ENCODE measurements around the gene RAB17. TPM values are rescaled to one million over a fixed set of nuclear protein-coding genes. Genes with fewer than 3 reads are reported as not detected.

RAB17 gene
- total RNA-seq, 5 donors from 2014 or later (not counting 1 experiment from before 2014, with no cell fraction given), result 0.32 to 0.73 (median 0.62) TPM; not detected in 2

DNA sequence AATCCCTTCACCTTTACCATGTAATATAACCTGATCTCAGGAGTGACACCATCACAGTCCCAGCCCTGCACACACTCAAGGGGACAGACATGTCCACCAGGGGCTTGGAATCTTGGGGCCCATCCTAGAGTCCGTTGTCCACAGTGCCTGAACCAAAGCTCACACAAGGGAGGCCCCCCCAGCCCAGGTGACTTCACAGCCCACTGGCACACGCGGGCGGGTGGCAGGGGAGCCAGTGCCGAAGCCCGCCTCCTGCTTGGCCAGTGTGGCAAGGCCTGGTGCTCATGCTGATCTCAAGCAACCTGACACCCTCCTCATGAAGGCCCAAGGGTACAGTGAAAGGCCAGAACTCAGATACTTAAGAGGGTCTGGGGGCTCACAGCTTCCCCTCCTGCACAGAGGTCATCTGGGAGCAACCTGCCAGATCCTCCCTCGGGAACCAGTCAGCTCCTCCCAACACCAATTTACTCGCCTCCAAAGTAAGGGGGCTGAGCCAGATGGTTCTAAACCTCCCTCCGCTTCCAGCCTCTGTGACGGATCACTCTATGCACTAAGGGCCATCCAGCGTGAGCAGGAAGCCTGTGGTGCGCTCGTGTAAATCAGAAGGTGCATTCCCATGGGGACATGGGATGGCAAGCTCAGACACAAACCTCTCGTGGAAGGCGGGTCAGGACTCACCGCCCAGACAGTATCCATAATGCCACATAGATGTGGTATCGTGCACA, 3.2 kb upstream of the RAB17 start:
- Mint-ChIP-seq H3K27ac (no peak overlapping the region), H3K4me3 (no peak overlapping the region), H3K4me1 (peaks cover 8 to 22% (median 13%) of the 10 kb centered on the region in 3 donors), H3K9me3 (no peaks in the 10 kb centered on the region), H3K36me3 (no peaks in the 10 kb centered on the region), H3K27me3 (no peaks in the 10 kb centered on the region)
- H3K4me1 ChIP-seq (ENCODE audit: control insufficient read depth in 1 of 2, extremely low read depth in 1 of 2, insufficient read depth in 2 of 2, low read length in 2 of 2), result peaks cover 6 to 10% of the 10 kb centered on the region in 2 experiments
- 86% methylated on average over 12 of the region's 17 CpGs for WGBS (ENCODE audit: insufficient coverage)
- ATAC-seq (replicated peaks in 1 of 4), result no peak
- no peak for DNase-seq
- no peaks in the 10 kb centered on the region for H3K36me3 ChIP-seq (ENCODE audit: control insufficient read depth in 2 of 2, extremely low read depth in 1 of 2, insufficient read depth in 1 of 2, low read length in 1 of 2)
- H3K4me3 ChIP-seq (ENCODE audit: control insufficient read depth in 1 of 2, extremely low read depth in 1 of 2, low read length in 1 of 2), result no peak overlapping the region
- H3K27ac ChIP-seq (ENCODE audit: low read length), result no peak overlapping the region
- ChIA-PET POLR2A (no interaction called here), CTCF (no interaction called here)
- no peaks in the 10 kb centered on the region for H3K9me3 ChIP-seq
- peaks cover 0 to 3% of the 10 kb centered on the region in 2 experiments for H3K27me3 ChIP-seq (replicated peaks in 1 of 2; ENCODE audit: control insufficient read depth in 2 of 2, extremely low read depth in 1 of 2, insufficient read depth in 2 of 2, low read length in 1 of 2)

DNA sequence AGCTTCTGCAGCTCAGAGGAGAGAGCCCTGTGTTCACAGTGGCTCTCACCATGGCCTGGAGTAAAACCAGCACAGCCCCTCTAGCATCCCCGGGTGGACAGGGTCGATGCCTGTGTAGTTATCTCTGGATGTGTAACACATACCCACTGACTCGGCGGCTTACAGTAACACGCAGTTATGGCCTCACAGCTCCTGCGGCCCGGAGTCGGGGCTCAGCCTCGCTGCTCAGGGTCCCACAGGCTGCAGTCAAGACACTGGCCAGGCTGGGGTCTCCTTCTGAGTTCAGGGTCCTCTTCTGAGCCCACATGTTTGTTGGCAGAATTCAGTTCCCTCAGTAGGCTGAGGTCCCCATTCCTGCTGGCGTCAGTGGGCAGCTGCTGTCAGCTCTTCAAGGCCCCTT, 2.5 kb upstream of the RAB17 start:
- Mint-ChIP-seq H3K9me3 (no peaks in the 10 kb centered on the region), H3K4me1 (peaks cover 8 to 15% (median 13%) of the 10 kb centered on the region in 3 donors), H3K27ac (no peak overlapping the region), H3K36me3 (no peaks in the 10 kb centered on the region), H3K27me3 (no peaks in the 10 kb centered on the region), H3K4me3 (no peak overlapping the region)
- H3K27me3 ChIP-seq (replicated peaks in 1 of 2; ENCODE audit: control insufficient read depth in 2 of 2, extremely low read depth in 1 of 2, insufficient read depth in 2 of 2, low read length in 1 of 2), result peaks cover 0 to 3% of the 10 kb centered on the region in 2 experiments
- 93% methylated on average over 10 of the region's 10 CpGs for WGBS (ENCODE audit: insufficient coverage)
- no peak overlapping the region for H3K27ac ChIP-seq (ENCODE audit: low read length)
- H3K36me3 ChIP-seq (ENCODE audit: control insufficient read depth in 2 of 2, extremely low read depth in 1 of 2, insufficient read depth in 1 of 2, low read length in 1 of 2), result peaks cover 0 to 2% of the 10 kb centered on the region in 2 donors
- H3K4me1 ChIP-seq (ENCODE audit: control insufficient read depth in 1 of 2, extremely low read depth in 1 of 2, insufficient read depth in 2 of 2, low read length in 2 of 2), result peaks cover 6 to 10% of the 10 kb centered on the region in 2 experiments
- H3K4me3 ChIP-seq (ENCODE audit: control insufficient read depth in 1 of 2, extremely low read depth in 1 of 2, low read length in 1 of 2), result no peak overlapping the region
- ATAC-seq (replicated peaks in 1 of 4) (no peak), DNase-seq (no peak)
- H3K9me3 ChIP-seq, result no peaks in the 10 kb centered on the region
- CTCF ChIA-PET, result no interaction called here
- POLR2A ChIA-PET, result no interaction called here

DNA sequence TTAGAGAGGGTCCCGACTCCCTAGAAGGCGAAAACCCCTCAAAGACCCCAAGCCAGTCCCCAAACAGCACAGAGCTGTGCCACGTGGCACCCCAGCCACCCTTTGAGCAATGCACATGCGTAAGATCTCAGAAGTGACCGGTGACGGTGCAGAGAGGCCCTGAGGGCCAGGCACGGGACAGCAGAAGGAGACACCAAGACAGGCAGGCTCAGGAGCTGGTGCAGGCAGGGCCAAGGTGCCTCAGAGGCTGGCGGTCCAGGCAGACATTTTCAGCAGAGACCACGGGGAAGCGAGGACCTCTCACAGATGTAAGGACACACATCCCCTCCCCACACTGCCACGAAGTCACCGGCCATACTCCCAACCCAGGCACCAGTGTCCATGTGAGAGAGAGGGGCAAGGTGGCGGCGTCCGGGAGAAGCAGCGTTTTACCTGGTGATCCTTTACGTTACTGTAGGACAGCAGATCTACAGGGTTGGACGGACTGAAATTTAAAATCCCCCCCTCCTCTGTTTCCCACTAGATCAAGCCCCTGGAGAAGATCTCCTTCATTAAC, 2.0 kb upstream of the RAB17 start:
- Histone ChIP-seq H3K4me1 (ENCODE audit: control insufficient read depth in 1 of 2, extremely low read depth in 1 of 2, insufficient read depth in 2 of 2, low read length in 2 of 2) (peaks cover 6 to 10% of the 10 kb centered on the region in 2 experiments), H3K9me3 (no peaks in the 10 kb centered on the region), H3K27me3 (replicated peaks in 1 of 2; ENCODE audit: control insufficient read depth in 2 of 2, extremely low read depth in 1 of 2, insufficient read depth in 2 of 2, low read length in 1 of 2) (peaks cover 0 to 3% of the 10 kb centered on the region in 2 experiments), H3K4me3 (ENCODE audit: control insufficient read depth in 1 of 2, extremely low read depth in 1 of 2, low read length in 1 of 2) (no peak overlapping the region), H3K36me3 (ENCODE audit: control insufficient read depth in 2 of 2, extremely low read depth in 1 of 2, insufficient read depth in 1 of 2, low read length in 1 of 2) (peaks cover 0 to 3% of the 10 kb centered on the region in 2 donors), H3K27ac (ENCODE audit: low read length) (no peak overlapping the region)
- no peaks in the 10 kb centered on the region for H3K27me3 Mint-ChIP-seq
- WGBS (ENCODE audit: insufficient coverage), result 92% methylated on average over 7 of the region's 18 CpGs
- no peak overlapping the region for H3K4me3 Mint-ChIP-seq
- CTCF ChIA-PET, result interaction anchor here in 1 of 2 donors (0.8 kb wide), 1 partner anchor 20 kb away, joined by 4 read pairs; no protein-coding TSS in a partner anchor
- H3K4me1 Mint-ChIP-seq, result peaks cover 8 to 13% (median 9%) of the 10 kb centered on the region in 3 donors
- H3K9me3 Mint-ChIP-seq, result no peaks in the 10 kb centered on the region
- DNase-seq, result no peak
- POLR2A ChIA-PET, result interaction anchor here (0.6 to 0.7 kb wide), 2 partner anchors 137 to 1244 kb away, joined by 4 to 9 read pairs; no protein-coding TSS in a partner anchor
- no peak overlapping the region for H3K27ac Mint-ChIP-seq
- no peak for ATAC-seq (replicated peaks in 1 of 4)
- H3K36me3 Mint-ChIP-seq, result no peaks in the 10 kb centered on the region

DNA sequence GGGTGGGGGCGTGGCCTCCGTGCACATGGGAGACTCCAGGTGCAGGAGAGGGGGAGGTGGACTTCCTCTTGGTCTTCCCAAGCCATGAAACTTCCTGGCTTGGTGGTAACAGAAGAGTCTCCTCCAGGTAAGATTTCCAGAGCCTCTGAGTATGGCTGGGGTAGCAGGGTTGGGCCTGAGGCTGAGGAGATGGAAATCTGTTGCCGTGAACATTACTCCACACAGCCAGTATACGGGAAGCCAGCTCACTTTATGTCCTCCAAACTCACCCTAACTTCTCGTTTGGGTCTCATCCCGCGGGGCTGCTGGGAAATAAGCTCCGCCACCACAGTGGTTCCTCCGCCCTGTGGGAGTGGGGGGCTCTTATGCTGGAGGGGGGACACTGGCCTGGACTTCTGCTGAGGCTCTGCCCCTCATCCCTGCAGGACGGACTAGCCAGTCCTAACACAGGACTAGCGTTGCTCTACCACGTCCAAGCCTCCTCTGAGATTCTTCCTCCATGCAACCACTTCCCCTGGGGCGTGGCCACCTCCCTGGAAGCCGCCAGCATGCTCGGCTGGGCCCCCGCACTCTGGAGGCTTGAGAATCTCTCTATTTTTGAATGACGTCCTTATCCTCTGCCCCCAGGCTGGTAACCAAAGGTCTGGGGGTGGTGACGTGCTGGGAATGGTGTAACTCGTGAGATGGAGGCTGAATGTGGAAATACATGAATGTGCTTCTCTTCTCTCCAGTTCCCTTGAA, 777 bp upstream of the RAB17 start:
- Mint-ChIP-seq H3K27ac (no peak overlapping the region), H3K4me1 (peaks cover 8 to 13% (median 8%) of the 10 kb centered on the region in 3 donors), H3K9me3 (no peaks in the 10 kb centered on the region), H3K4me3 (peak overlapping the region in 1 of 3 donors; percentile 11), H3K27me3 (no peaks in the 10 kb centered on the region), H3K36me3 (no peaks in the 10 kb centered on the region)
- Histone ChIP-seq H3K36me3 (ENCODE audit: control insufficient read depth in 2 of 2, extremely low read depth in 1 of 2, insufficient read depth in 1 of 2, low read length in 1 of 2) (peaks cover 0 to 3% of the 10 kb centered on the region in 2 donors), H3K27ac (ENCODE audit: low read length) (no peak overlapping the region), H3K27me3 (replicated peaks in 1 of 2; ENCODE audit: control insufficient read depth in 2 of 2, extremely low read depth in 1 of 2, insufficient read depth in 2 of 2, low read length in 1 of 2) (peaks cover 0 to 3% of the 10 kb centered on the region in 2 experiments), H3K4me3 (ENCODE audit: control insufficient read depth in 1 of 2, extremely low read depth in 1 of 2, low read length in 1 of 2) (no peak overlapping the region), H3K9me3 (no peaks in the 10 kb centered on the region), H3K4me1 (ENCODE audit: control insufficient read depth in 1 of 2, extremely low read depth in 1 of 2, insufficient read depth in 2 of 2, low read length in 2 of 2) (peaks cover 6 to 10% of the 10 kb centered on the region in 2 experiments)
- ChIA-PET POLR2A (no interaction called here), CTCF (no interaction called here)
- peak in 2 of 35 experiments; percentile 4 to 7 for DNase-seq
- 24% methylated on average over 7 of the region's 19 CpGs for WGBS (ENCODE audit: insufficient coverage)
- peak in 3 of 4 experiments; percentile 40 to 53 (median 50) for ATAC-seq (replicated peaks in 1 of 4)

DNA sequence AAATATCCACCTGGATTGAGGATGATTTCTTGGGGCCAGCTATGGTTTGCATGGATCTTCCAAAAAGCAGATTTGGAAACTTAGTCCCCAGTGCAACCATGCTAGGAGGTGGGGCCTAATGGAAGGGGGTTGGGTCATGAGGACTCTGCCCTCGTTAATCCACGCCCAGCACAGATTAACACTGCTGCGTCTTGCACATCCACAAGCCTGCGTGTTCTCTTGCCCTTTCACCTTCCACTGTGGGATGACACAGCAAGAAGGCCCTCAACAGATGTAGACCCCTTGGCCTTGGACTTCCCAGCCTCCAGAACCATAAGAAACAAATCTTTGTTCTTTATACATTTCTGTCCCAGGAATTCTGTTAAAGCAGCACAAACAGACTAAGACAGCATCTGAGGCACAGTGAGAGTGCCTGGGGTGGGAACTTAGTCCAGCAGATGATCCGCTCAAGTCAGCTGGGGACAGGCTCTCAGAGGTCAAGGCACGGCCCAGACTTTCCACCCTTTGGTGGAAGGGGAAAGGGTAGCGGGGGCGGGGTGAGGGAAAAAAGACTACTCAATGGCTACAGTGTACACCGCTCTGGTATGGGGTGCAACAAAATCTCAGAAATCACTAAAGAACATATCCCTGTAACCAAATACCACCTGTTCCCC, 2.4 kb downstream of the RAB17 start:
- ChIA-PET POLR2A (interaction anchor here in 1 of 2 donors (0.5 kb wide), 1 partner anchor 95 kb away, joined by 3 read pairs; no protein-coding TSS in a partner anchor), CTCF (interaction anchor here (0.6 to 0.7 kb wide), 3 partner anchors 142 to 1515 kb away, joined by 3 to 4 read pairs (median 3); no protein-coding TSS in a partner anchor)
- H3K4me1 Mint-ChIP-seq, result peaks cover 8 to 13% (median 8%) of the 10 kb centered on the region in 3 donors
- H3K27ac Mint-ChIP-seq, result no peak overlapping the region
- H3K36me3 Mint-ChIP-seq, result no peaks in the 10 kb centered on the region
- peaks cover 0 to 3% of the 10 kb centered on the region in 2 donors for H3K36me3 ChIP-seq (ENCODE audit: control insufficient read depth in 2 of 2, extremely low read depth in 1 of 2, insufficient read depth in 1 of 2, low read length in 1 of 2)
- ATAC-seq (replicated peaks in 1 of 4) (no peak), DNase-seq (no peak)
- H3K27ac ChIP-seq (ENCODE audit: low read length), result no peak overlapping the region
- H3K27me3 Mint-ChIP-seq, result no peaks in the 10 kb centered on the region
- H3K4me3 ChIP-seq (ENCODE audit: control insufficient read depth in 1 of 2, extremely low read depth in 1 of 2, low read length in 1 of 2), result no peak overlapping the region
- peaks cover 6 to 10% of the 10 kb centered on the region in 2 experiments for H3K4me1 ChIP-seq (ENCODE audit: control insufficient read depth in 1 of 2, extremely low read depth in 1 of 2, insufficient read depth in 2 of 2, low read length in 2 of 2)
- WGBS (ENCODE audit: insufficient coverage), result 100% methylated on average over 2 of the region's 9 CpGs
- H3K27me3 ChIP-seq (replicated peaks in 1 of 2; ENCODE audit: control insufficient read depth in 2 of 2, extremely low read depth in 1 of 2, insufficient read depth in 2 of 2, low read length in 1 of 2), result peaks cover 0 to 11% of the 10 kb centered on the region in 2 experiments
- H3K4me3 Mint-ChIP-seq, result no peak overlapping the region
- no peaks in the 10 kb centered on the region for H3K9me3 Mint-ChIP-seq
- no peaks in the 10 kb centered on the region for H3K9me3 ChIP-seq

Measured in T-cell (primary cell).